SK-N-SH treated with all-trans-retinoic acid at 6 μM for 48 hours (cell line): ENCODE measurements around the gene TOMM7.

Experiments used
- ATAC-seq: fragments of 200-7000 bp; cut with Tn5 transposase; 3 replicates; pipeline ENCODE4 v1.9.1; 2020; ENCODE audit warnings: mild to moderate bottlenecking, moderate library complexity
- ARNTL ChIP-seq: fragments of 450-650 bp; formaldehyde crosslinking; IDR thresholded peaks from 2 replicates; pipeline ENCODE4 v1.5.0; 2020; ENCODE audit warnings: low read depth, mild to moderate bottlenecking, moderate library complexity, borderline replicate concordance
- BACH2 ChIP-seq: fragments of 250-450 bp; sonication (Bioruptor Pico); IDR thresholded peaks from 2 replicates; pipeline ENCODE4 v1.9.0; 2021; ENCODE audit warnings: mild to moderate bottlenecking, borderline replicate concordance
- CSDC2 ChIP-seq: fragments of 250-450 bp; sonication (Bioruptor Pico); IDR thresholded peaks from 2 replicates; pipeline ENCODE4 v1.5.0; 2020; ENCODE audit warnings: mild to moderate bottlenecking, moderate library complexity
- CSRNP3 ChIP-seq: fragments of 250-450 bp; sonication (Bioruptor Pico); IDR thresholded peaks from 2 replicates; pipeline ENCODE4 v1.5.1; 2021; ENCODE audit warnings: mild to moderate bottlenecking, moderate library complexity
- ESRRG ChIP-seq: fragments of 250-450 bp; sonication (Bioruptor Pico); IDR thresholded peaks from 2 replicates; pipeline ENCODE4 v1.6.1; 2021; ENCODE audit warnings: mild to moderate bottlenecking
- GLIS3 ChIP-seq: fragments of 250-450 bp; sonication (Bioruptor Pico); IDR thresholded peaks from 2 replicates; pipeline ENCODE4 v1.5.0; 2020; ENCODE audit warnings: mild to moderate bottlenecking, moderate library complexity
- PATZ1 ChIP-seq: fragments of 250-450 bp; sonication (Bioruptor Pico); IDR thresholded peaks from 2 replicates; pipeline ENCODE4 v1.8.0; 2020; ENCODE audit warnings: mild to moderate bottlenecking, moderate library complexity, borderline replicate concordance
- POU6F1 ChIP-seq: fragments of 250-450 bp; sonication (Bioruptor Pico); IDR thresholded peaks from 2 replicates; pipeline ENCODE4 v1.8.0; 2021; ENCODE audit warnings: low read depth, mild to moderate bottlenecking, moderate library complexity, borderline replicate concordance
- PPARA ChIP-seq: fragments of 250-450 bp; sonication (Bioruptor Pico); IDR thresholded peaks from 2 replicates; pipeline ENCODE4 v1.5.0; 2020; ENCODE audit warnings: mild to moderate bottlenecking, borderline replicate concordance
- RARB ChIP-seq: fragments of 250-450 bp; sonication (Bioruptor Pico); IDR thresholded peaks from 2 replicates; pipeline ENCODE4 v1.8.0; 2021; ENCODE audit warnings: mild to moderate bottlenecking, moderate library complexity
- TCF4 ChIP-seq: fragments of 250-450 bp; sonication (Bioruptor Pico); IDR thresholded peaks from 2 replicates; pipeline ENCODE4 v1.8.0; 2021; ENCODE audit warnings: mild to moderate bottlenecking, moderate library complexity, borderline replicate concordance
- TSHZ2 ChIP-seq: fragments of 250-450 bp; sonication (Bioruptor Pico); IDR thresholded peaks from 2 replicates; pipeline ENCODE4 v1.5.0; 2020; ENCODE audit warnings: mild to moderate bottlenecking, moderate library complexity
- ZC3H10 ChIP-seq: fragments of 250-450 bp; sonication (Bioruptor Pico); IDR thresholded peaks from 2 replicates; pipeline ENCODE4 v1.5.1; 2021; ENCODE audit warnings: mild to moderate bottlenecking, moderate library complexity
- ZFP3 ChIP-seq: fragments of 250-450 bp; sonication (Bioruptor Pico); IDR thresholded peaks from 2 replicates; pipeline ENCODE4 v1.5.0; 2020; ENCODE audit warnings: mild to moderate bottlenecking, moderate library complexity
- ZFP30 ChIP-seq: fragments of 450-650 bp; formaldehyde crosslinking; IDR thresholded peaks from 2 replicates; pipeline ENCODE4 v1.5.0; 2022; ENCODE audit warnings: mild to moderate bottlenecking, moderate library complexity
- ZNF565 ChIP-seq: fragments of 450-650 bp; formaldehyde crosslinking; conservative IDR thresholded peaks from 2 replicates; pipeline ENCODE4 v1.5.0; 2020; ENCODE audit warnings: low read depth, mild to moderate bottlenecking, moderate library complexity
- ZNF70 ChIP-seq: fragments of 450-650 bp; formaldehyde crosslinking; IDR thresholded peaks from 2 replicates; pipeline ENCODE4 v1.5.0; 2020; ENCODE audit warnings: mild to moderate bottlenecking, moderate library complexity
- TF ChIP-seq, protein P1 (sequence below): fragments of 250-450 bp; sonication (Bioruptor Pico); IDR thresholded peaks from 2 replicates; pipeline ENCODE4 v1.5.1; 2020; ENCODE audit warnings: low read depth, mild to moderate bottlenecking, moderate library complexity

The TOMM7 gene

GRCh38 chr7:22786290-22786932 lies 36.2 kb downstream of the TOMM7 start:
- TF ChIP-seq, protein P1, sequence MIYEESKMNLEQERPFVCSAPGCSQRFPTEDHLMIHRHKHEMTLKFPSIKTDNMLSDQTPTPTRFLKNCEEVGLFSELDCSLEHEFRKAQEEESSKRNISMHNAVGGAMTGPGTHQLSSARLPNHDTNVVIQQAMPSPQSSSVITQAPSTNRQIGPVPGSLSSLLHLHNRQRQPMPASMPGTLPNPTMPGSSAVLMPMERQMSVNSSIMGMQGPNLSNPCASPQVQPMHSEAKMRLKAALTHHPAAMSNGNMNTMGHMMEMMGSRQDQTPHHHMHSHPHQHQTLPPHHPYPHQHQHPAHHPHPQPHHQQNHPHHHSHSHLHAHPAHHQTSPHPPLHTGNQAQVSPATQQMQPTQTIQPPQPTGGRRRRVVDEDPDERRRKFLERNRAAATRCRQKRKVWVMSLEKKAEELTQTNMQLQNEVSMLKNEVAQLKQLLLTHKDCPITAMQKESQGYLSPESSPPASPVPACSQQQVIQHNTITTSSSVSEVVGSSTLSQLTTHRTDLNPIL (CRISPR knock-in tag) = no peak
- TF ChIP-seq RARB (CRISPR knock-in tag) (no peak), ESRRG (no peak), ZFP30 (CRISPR knock-in tag) (no peak), CSDC2 (CRISPR knock-in tag) (no peak), CSRNP3 (CRISPR knock-in tag) (no peak), ZC3H10 (CRISPR knock-in tag) (no peak)
- no peak for ATAC-seq

- TF ChIP-seq GLIS3 (CRISPR knock-in tag) (no peak), BACH2 (CRISPR knock-in tag) (no peak)
- no peak for ATAC-seq
Observed at GRCh38 chr7:22784346-22784745, 38.3 kb downstream of the TOMM7 start.

- no peak for TF ChIP-seq CSDC2 (CRISPR knock-in tag)
- TF ChIP-seq ZNF70 = no peak
- ATAC-seq = no peak
Observed at GRCh38 chr7:22783421-22783820, 39.2 kb downstream of the TOMM7 start.

DNA sequence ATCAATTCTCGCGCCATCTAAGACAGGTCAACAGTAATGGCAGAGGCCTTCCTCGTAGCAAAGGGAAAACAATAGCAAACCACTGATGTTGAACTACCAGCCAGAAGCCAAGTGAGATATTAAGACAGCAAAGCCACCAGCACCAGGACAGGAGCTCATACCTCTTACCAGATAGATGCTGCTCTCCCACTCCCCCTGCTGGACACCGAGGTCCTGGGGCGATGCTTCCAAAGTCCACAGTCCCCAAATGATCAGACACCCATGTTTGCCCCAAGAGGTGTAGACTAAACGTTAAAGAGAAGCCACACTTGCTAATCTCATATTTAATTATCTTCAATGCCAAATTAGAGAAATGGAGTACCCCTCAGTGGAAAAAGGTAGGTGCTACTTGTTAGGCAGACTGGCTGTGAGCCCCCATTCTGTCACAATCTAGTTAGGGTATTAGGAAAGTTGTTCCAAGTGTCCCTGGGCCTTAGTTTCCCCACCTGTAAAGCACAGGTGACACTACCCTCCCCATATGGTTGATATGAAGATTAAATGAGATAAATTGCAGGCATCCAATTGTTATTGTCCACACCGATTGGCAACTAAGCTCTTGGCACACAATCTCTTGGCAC lies 39.9 kb downstream of the TOMM7 start:
- TF ChIP-seq TSHZ2 (CRISPR knock-in tag) = no peak
- no peak for TF ChIP-seq CSDC2 (CRISPR knock-in tag)
- TF ChIP-seq TCF4 (CRISPR knock-in tag) = no peak
- no peak for TF ChIP-seq GLIS3 (CRISPR knock-in tag)
- TF ChIP-seq PATZ1 (CRISPR knock-in tag) = no peak
- TF ChIP-seq RARB (CRISPR knock-in tag) = no peak
- TF ChIP-seq, protein P1 (CRISPR knock-in tag) = no peak
- TF ChIP-seq CSRNP3 (CRISPR knock-in tag) = no peak
- TF ChIP-seq ZFP3 = no peak
- TF ChIP-seq ARNTL (CRISPR knock-in tag) = no peak
- no peak for TF ChIP-seq PPARA (CRISPR knock-in tag)
- TF ChIP-seq ZNF70 = no peak
- no peak for TF ChIP-seq POU6F1 (CRISPR knock-in tag)
- TF ChIP-seq ZC3H10 (CRISPR knock-in tag) = no peak
- no peak for TF ChIP-seq ZNF565
- TF ChIP-seq, all 23 proteins: peak for 0

More for the DNA sequence above, 39.9 kb downstream of the TOMM7 start:
- peak; percentile 94 for ATAC-seq
